H1 (cell line): ENCODE measurements around the gene GPRIN3.

Experiments used
- EP300 ChIP-seq, 2 experiments: IDR thresholded peaks; 1 replicate in 1 of 2; 2 replicates in 1 of 2; pipeline ENCODE4 v1.6.1; 2011 to 2012; ENCODE audit warnings: low read depth in 2 of 2, low read length in 2 of 2, mild to moderate bottlenecking in 2 of 2, borderline replicate concordance in 1 of 2, inconsistent platforms in 1 of 2, moderate library complexity in 1 of 2
- EZH2 ChIP-seq: fragments of 200-600 bp; sonication (generic); IDR thresholded peaks from 2 replicates; pipeline ENCODE4 v1.7.1; 2012; ENCODE audit warnings: low read depth, mild to moderate bottlenecking, moderate library complexity, low read length, inconsistent platforms; ENCODE audit not compliant: severe bottlenecking
- KDM1A ChIP-seq: fragments of 200-600, 300-600 bp; sonication (generic); IDR thresholded peaks from 2 replicates; pipeline ENCODE4 v1.7.1; 2016; ENCODE audit warnings: mild to moderate bottlenecking, low read length, borderline replicate concordance
- NRF1 ChIP-seq: IDR thresholded peaks from 2 replicates; pipeline ENCODE4 v1.6.1; 2011; ENCODE audit warnings: mild to moderate bottlenecking, low read depth, low read length, improper control_type of control experiment
- POLR2A ChIP-seq, 2 experiments: IDR thresholded peaks; 1 replicate in 1 of 2; 2 replicates in 1 of 2; pipeline ENCODE4 v1.6.1; 2011; ENCODE audit warnings: low read depth in 2 of 2, low read length in 2 of 2, mild to moderate bottlenecking in 2 of 2; ENCODE audit errors: control extremely low read depth in 1 of 2
- POLR2AphosphoS5 ChIP-seq: IDR thresholded peaks from 2 replicates; pipeline ENCODE4 v1.6.1; 2011; ENCODE audit warnings: low read depth, low read length
- RAD21 ChIP-seq, 2 experiments: IDR thresholded peaks in 1 of 2; conservative IDR thresholded peaks in 1 of 2; 2 replicates each; pipeline ENCODE4 v1.6.1; 2011; ENCODE audit warnings: low read depth in 2 of 2, low read length in 2 of 2, improper control_type of control experiment in 1 of 2, inconsistent platforms in 1 of 2, mild to moderate bottlenecking in 1 of 2, moderate library complexity in 1 of 2
- SP2 ChIP-seq: IDR thresholded peaks from 2 replicates; pipeline ENCODE4 v1.6.1; 2012; ENCODE audit warnings: mild to moderate bottlenecking, low read length, inconsistent platforms
- TAF1 ChIP-seq: IDR thresholded peaks from 2 replicates; pipeline ENCODE4 v1.6.1; 2011; ENCODE audit warnings: mild to moderate bottlenecking, low read depth, low read length
- ZNF274 ChIP-seq: IDR thresholded peaks from 2 replicates; pipeline ENCODE4 v1.7.0; 2012; ENCODE audit warnings: low read length, borderline replicate concordance; ENCODE audit errors: extremely low read depth
- TF ChIP-seq, protein P1 (sequence below), 3 experiments: IDR thresholded peaks; 1 replicate in 2 of 3; 2 replicates in 1 of 3; pipeline versions ENCODE4 v1.5.1 to v1.6.1; 2011; ENCODE audit warnings: low read length in 3 of 3, mild to moderate bottlenecking in 3 of 3, inconsistent platforms in 2 of 3, low read depth in 1 of 3, moderate library complexity in 1 of 3; ENCODE audit not compliant: insufficient read depth in 1 of 3; ENCODE audit errors: control extremely low read depth in 1 of 3
- TF ChIP-seq, protein P2 (sequence below): IDR thresholded peaks from 2 replicates; pipeline ENCODE4 v1.6.1; 2011; ENCODE audit warnings: low read length, improper control_type of control experiment

DNA sequence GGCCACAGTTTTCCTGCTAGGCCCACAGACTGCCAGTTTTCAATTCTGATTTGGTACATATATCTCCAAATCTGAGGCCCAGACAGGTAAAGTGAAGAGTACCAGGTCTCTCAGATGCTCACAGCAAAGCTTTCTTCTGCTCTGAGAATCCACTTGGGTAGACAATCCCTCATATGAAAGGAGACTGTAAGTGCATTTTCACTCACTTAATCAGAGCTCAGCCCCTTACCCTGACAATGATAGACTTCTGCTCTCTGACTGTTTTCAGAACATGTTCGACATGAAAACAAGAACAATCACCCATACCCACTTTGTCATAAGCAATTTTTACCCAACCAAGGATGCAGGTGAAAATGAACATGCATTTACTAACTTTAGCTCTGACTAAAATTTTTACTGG, 7.1 kb downstream of the GPRIN3 start:
- TF ChIP-seq, protein P1, sequence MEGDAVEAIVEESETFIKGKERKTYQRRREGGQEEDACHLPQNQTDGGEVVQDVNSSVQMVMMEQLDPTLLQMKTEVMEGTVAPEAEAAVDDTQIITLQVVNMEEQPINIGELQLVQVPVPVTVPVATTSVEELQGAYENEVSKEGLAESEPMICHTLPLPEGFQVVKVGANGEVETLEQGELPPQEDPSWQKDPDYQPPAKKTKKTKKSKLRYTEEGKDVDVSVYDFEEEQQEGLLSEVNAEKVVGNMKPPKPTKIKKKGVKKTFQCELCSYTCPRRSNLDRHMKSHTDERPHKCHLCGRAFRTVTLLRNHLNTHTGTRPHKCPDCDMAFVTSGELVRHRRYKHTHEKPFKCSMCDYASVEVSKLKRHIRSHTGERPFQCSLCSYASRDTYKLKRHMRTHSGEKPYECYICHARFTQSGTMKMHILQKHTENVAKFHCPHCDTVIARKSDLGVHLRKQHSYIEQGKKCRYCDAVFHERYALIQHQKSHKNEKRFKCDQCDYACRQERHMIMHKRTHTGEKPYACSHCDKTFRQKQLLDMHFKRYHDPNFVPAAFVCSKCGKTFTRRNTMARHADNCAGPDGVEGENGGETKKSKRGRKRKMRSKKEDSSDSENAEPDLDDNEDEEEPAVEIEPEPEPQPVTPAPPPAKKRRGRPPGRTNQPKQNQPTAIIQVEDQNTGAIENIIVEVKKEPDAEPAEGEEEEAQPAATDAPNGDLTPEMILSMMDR (IDR thresholded peaks at IDR 0.05; ENCODE audit: control extremely low read depth in 1 of 3, insufficient read depth in 1 of 3, low read depth in 1 of 3, low read length in 3 of 3): no peak
- TF ChIP-seq, protein P2, sequence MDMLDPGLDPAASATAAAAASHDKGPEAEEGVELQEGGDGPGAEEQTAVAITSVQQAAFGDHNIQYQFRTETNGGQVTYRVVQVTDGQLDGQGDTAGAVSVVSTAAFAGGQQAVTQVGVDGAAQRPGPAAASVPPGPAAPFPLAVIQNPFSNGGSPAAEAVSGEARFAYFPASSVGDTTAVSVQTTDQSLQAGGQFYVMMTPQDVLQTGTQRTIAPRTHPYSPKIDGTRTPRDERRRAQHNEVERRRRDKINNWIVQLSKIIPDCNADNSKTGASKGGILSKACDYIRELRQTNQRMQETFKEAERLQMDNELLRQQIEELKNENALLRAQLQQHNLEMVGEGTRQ: no peak
- no peak for TF ChIP-seq EP300 (IDR thresholded peaks at IDR 0.05; ENCODE audit: borderline replicate concordance in 1 of 2, low read depth in 2 of 2, low read length in 2 of 2)
- no peak for TF ChIP-seq NRF1
- TF ChIP-seq RAD21 (IDR thresholded peaks at IDR 0.05 in 1 of 2, conservative IDR thresholded peaks at IDR 0.05 in 1 of 2; ENCODE audit: low read depth in 2 of 2, low read length in 2 of 2): no peak
- no peak for TF ChIP-seq POLR2AphosphoS5
- TF ChIP-seq POLR2A (IDR thresholded peaks at IDR 0.05; ENCODE audit: control extremely low read depth in 1 of 2, low read depth in 2 of 2, low read length in 2 of 2): no peak
- TF ChIP-seq EZH2: no peak
- TF ChIP-seq TAF1: no peak
- TF ChIP-seq SP2: no peak
- no peak for TF ChIP-seq ZNF274
- TF ChIP-seq KDM1A: no peak
